Measurements from ENCODE around the gene CDC42EP2. TPM values are rescaled to one million over a fixed set of nuclear protein-coding genes. Genes with fewer than 3 reads are reported as not detected.
A peak's percentile ranks its signal among the peaks of the same experiment; 100 is the strongest.

Gene CDC42EP2
- total RNA-seq, 1 donor from 2014 or later, result 0.11 TPM

DNA sequence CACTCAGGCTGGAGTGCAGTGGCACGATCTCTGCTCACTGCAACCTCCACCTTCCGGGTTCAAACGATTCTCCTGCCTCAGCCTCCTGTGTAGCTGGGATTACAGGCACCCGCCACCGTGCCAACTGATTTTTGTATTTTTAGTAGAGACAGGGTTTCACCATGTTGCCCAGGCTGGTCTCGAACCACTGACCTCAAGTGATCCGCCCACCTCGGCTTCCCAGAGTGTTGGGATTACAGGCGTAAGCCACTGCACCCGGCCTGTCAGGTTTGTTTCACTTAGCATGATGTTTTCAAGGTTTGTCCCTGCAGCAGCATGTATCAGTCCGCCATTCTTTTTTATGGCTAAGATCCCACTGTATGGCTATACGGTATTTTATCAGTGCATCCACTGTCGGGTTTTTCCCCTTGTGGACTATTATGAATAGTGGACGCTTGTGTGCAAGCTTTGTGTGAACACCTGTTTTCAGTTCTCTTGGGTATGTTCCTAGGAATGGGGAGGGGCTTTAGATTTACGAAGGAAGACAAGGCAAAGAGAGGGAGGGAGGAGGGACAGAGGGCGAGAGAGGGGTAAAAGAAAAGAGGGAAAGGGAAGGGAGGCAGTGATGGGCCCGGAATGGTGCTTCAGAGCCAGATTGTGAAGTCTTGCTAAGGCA, 13.9 kb upstream of the CDC42EP2 start:
- Mint-ChIP-seq H3K27me3 (ENCODE audit: insufficient read depth, low read depth) (peaks cover 10% of the 10 kb centered on the region), H3K4me1 (peaks cover 29% of the 10 kb centered on the region), H3K27ac (no peak overlapping the region), H3K4me3 (peak overlapping the region; percentile 2), H3K9me3 (no peaks in the 10 kb centered on the region), H3K36me3 (peaks cover 22% of the 10 kb centered on the region)
- H4K20me1 ChIP-seq (ENCODE audit: low read depth), result peaks cover 14% of the 10 kb centered on the region
- TF ChIP-seq, protein P1, sequence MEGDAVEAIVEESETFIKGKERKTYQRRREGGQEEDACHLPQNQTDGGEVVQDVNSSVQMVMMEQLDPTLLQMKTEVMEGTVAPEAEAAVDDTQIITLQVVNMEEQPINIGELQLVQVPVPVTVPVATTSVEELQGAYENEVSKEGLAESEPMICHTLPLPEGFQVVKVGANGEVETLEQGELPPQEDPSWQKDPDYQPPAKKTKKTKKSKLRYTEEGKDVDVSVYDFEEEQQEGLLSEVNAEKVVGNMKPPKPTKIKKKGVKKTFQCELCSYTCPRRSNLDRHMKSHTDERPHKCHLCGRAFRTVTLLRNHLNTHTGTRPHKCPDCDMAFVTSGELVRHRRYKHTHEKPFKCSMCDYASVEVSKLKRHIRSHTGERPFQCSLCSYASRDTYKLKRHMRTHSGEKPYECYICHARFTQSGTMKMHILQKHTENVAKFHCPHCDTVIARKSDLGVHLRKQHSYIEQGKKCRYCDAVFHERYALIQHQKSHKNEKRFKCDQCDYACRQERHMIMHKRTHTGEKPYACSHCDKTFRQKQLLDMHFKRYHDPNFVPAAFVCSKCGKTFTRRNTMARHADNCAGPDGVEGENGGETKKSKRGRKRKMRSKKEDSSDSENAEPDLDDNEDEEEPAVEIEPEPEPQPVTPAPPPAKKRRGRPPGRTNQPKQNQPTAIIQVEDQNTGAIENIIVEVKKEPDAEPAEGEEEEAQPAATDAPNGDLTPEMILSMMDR (IDR thresholded peaks at IDR 0.05), result no peak
- TF ChIP-seq EZH2 (IDR thresholded peaks at IDR 0.05), result no peak
- TF ChIP-seq EZH2phosphoT487 (IDR thresholded peaks at IDR 0.05), result no peak
- no peak overlapping the region for H3K4me2 ChIP-seq
- H2AFZ ChIP-seq (replicated peaks), result no peak overlapping the region
- no peaks in the 10 kb centered on the region for H3K9me3 ChIP-seq (ENCODE audit: low read depth)
- H3K9ac ChIP-seq, result no peak overlapping the region
- peaks cover 9% of the 10 kb centered on the region for H3F3A ChIP-seq (ENCODE audit: low read depth)
- H3K27ac ChIP-seq, result no peak overlapping the region
- peaks cover 13% of the 10 kb centered on the region for H3K4me1 ChIP-seq
- DNase-seq (ENCODE audit: low spot score), result no peak
- H3K36me3 ChIP-seq, result no peaks in the 10 kb centered on the region
- H3K27me3 ChIP-seq, result no peaks in the 10 kb centered on the region
- H3K4me3 ChIP-seq, result no peak overlapping the region
- no peaks in the 10 kb centered on the region for H3K79me2 ChIP-seq (ENCODE audit: low read depth)

DNA sequence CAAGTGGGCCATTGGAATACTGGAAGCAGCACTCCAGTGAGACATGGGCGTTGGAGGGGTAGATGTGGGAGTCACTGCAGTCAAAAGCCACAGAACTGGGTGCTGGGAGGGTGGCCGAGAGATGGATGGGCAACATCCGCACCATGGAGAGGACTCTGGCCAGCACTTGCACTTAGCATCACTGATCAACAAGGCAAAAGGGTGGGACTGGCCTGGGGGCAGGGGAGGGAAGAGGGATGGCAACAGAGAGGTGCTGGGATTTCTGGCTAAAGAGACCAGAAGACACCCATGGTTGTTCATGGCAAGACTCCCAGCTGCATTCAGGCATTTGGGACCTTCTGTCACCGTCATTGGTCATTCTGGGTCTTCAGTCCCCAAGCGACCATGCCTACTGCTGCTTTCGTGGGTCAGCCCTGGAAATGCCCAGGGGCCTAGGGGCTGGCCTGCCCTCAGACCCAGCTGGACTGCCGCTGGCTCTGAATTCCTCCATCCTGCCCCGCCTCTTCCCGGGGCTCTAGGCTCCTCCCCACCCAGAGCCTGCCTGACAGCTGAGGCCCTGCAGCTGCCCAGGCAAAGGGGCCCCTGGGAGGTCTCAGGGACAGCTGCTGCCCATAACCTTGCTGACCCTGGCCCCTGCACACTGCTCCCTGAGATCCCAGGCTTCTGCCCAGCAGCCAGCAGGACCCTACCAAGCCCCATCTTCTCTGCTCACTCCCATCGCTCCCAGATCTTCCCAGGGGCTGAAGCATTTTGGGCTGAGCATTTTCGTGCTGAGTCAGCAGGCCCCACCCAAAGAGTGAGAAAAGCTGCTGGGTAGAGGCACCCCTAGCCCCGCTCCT, 13.0 kb upstream of the CDC42EP2 start:
- no peaks in the 10 kb centered on the region for H3K9me3 ChIP-seq (ENCODE audit: low read depth)
- H3K9ac ChIP-seq, result no peak overlapping the region
- Mint-ChIP-seq H3K36me3 (peaks cover 18% of the 10 kb centered on the region), H3K9me3 (no peaks in the 10 kb centered on the region), H3K4me3 (peak overlapping the region; percentile 10), H3K4me1 (peaks cover 29% of the 10 kb centered on the region), H3K27me3 (ENCODE audit: insufficient read depth, low read depth) (peaks cover 10% of the 10 kb centered on the region), H3K27ac (peak overlapping the region; percentile 88)
- H3K4me3 ChIP-seq, result no peak overlapping the region
- peak; percentile 78 for DNase-seq (ENCODE audit: low spot score)
- no peak overlapping the region for H2AFZ ChIP-seq (replicated peaks)
- no peaks in the 10 kb centered on the region for H3K27me3 ChIP-seq
- peaks cover 13% of the 10 kb centered on the region for H3K4me1 ChIP-seq
- H3K27ac ChIP-seq, result no peak overlapping the region
- H3K4me2 ChIP-seq, result peak overlapping the region; percentile 57
- TF ChIP-seq EZH2 (IDR thresholded peaks at IDR 0.05) (no peak), EZH2phosphoT487 (IDR thresholded peaks at IDR 0.05) (no peak)
- TF ChIP-seq, protein P1 (IDR thresholded peaks at IDR 0.05), result no peak
- peaks cover 14% of the 10 kb centered on the region for H4K20me1 ChIP-seq (ENCODE audit: low read depth)
- H3K36me3 ChIP-seq, result no peaks in the 10 kb centered on the region
- H3K79me2 ChIP-seq (ENCODE audit: low read depth), result no peaks in the 10 kb centered on the region
- peaks cover 9% of the 10 kb centered on the region for H3F3A ChIP-seq (ENCODE audit: low read depth)

DNA sequence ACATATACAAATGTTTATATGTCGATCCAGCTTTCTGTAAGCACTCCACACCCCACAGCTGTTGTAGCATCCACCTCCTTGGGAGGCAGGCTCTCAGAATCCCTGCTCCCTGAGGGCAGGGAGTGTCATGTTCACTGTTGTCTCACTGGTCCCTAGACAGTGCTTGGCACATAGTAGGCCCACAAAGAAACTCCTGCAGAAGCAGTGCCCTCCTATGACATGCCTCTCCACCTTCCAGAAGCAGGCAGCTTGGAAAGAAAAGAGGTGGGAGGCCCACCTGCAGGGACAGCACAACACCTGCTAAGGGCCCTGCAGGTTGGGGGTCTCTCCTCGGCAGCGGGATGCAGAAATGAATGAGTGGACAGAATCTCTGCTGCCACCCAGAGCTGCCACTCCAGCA, 11.1 kb upstream of the CDC42EP2 start:
- H3K4me3 ChIP-seq, result no peak overlapping the region
- H3F3A ChIP-seq (ENCODE audit: low read depth), result peaks cover 9% of the 10 kb centered on the region
- H3K9me3 ChIP-seq (ENCODE audit: low read depth), result no peaks in the 10 kb centered on the region
- TF ChIP-seq, protein P1 (IDR thresholded peaks at IDR 0.05), result no peak
- TF ChIP-seq EZH2phosphoT487 (IDR thresholded peaks at IDR 0.05) (no peak), EZH2 (IDR thresholded peaks at IDR 0.05) (no peak)
- H3K4me1 Mint-ChIP-seq, result peaks cover 26% of the 10 kb centered on the region
- H3K27ac ChIP-seq, result no peak overlapping the region
- no peak overlapping the region for H3K4me2 ChIP-seq
- H3K4me1 ChIP-seq, result peaks cover 13% of the 10 kb centered on the region
- no peaks in the 10 kb centered on the region for H3K36me3 ChIP-seq
- peaks cover 14% of the 10 kb centered on the region for H4K20me1 ChIP-seq (ENCODE audit: low read depth)
- H3K4me3 Mint-ChIP-seq, result no peak overlapping the region
- H3K79me2 ChIP-seq (ENCODE audit: low read depth), result no peaks in the 10 kb centered on the region
- no peaks in the 10 kb centered on the region for H3K9me3 Mint-ChIP-seq
- no peak overlapping the region for H2AFZ ChIP-seq (replicated peaks)
- no peaks in the 10 kb centered on the region for H3K27me3 ChIP-seq
- no peak overlapping the region for H3K9ac ChIP-seq
- DNase-seq (ENCODE audit: low spot score), result no peak
- peaks cover 21% of the 10 kb centered on the region for H3K36me3 Mint-ChIP-seq
- peaks cover 10% of the 10 kb centered on the region for H3K27me3 Mint-ChIP-seq (ENCODE audit: insufficient read depth, low read depth)
- no peak overlapping the region for H3K27ac Mint-ChIP-seq
